Measurements from ENCODE around the gene CEP41. TPM values are rescaled to one million over a fixed set of nuclear protein-coding genes. Genes with fewer than 3 reads are reported as not detected.

The CEP41 gene
- total and polyA plus RNA-seq, 12 donors: 2.2 to 6.3 (median 4.7) TPM

- WGBS, 2 donors: 89 to 96% methylated on average over 10 of the region's 10 CpGs
- intact Hi-C loops (cut with DNase I): loop anchor here in 1 of 10 donors (10.0 kb wide), 1 partner anchor 62 kb away; no protein-coding TSS in a partner anchor
- ATAC-seq (no peak), DNase-seq (no peak)
- H3K27me3 ChIP-seq: no peaks in the 10 kb centered on the region
- peaks cover 0 to 3% (median 0%) of the 10 kb centered on the region in 9 donors for H3K4me1 ChIP-seq
- H3K9me3 ChIP-seq: peaks cover 0 to 24% (median 10%) of the 10 kb centered on the region in 11 donors
- no peak overlapping the region for H3K27ac ChIP-seq
- H3K36me3 ChIP-seq: no peaks in the 10 kb centered on the region
- no peak for TF ChIP-seq CTCF (IDR thresholded peaks at IDR 0.05)
- H3K4me3 ChIP-seq: no peak overlapping the region
These were observed 78.5 kb downstream of the CEP41 start for GRCh38 chr7:130362251-130362816.

- Histone ChIP-seq H3K4me1 (peaks cover 0 to 9% (median 4%) of the 10 kb centered on the region in 9 donors), H3K27ac (no peak overlapping the region), H3K27me3 (no peaks in the 10 kb centered on the region), H3K9me3 (peaks cover 0 to 24% (median 10%) of the 10 kb centered on the region in 11 donors), H3K4me3 (no peak overlapping the region), H3K36me3 (no peaks in the 10 kb centered on the region)
- intact Hi-C loops (cut with DNase I): loop anchor here in 1 of 10 donors (10.0 kb wide), 1 partner anchor 63 kb away; no protein-coding TSS in a partner anchor
- no peak for TF ChIP-seq CTCF (IDR thresholded peaks at IDR 0.05)
- WGBS, 2 donors: 92 to 95% methylated on average over 7 of the region's 7 CpGs
- DNase-seq (no peak), ATAC-seq (no peak)
These were observed 79.1 kb downstream of the CEP41 start for GRCh38 chr7:130361681-130362080.

DNA sequence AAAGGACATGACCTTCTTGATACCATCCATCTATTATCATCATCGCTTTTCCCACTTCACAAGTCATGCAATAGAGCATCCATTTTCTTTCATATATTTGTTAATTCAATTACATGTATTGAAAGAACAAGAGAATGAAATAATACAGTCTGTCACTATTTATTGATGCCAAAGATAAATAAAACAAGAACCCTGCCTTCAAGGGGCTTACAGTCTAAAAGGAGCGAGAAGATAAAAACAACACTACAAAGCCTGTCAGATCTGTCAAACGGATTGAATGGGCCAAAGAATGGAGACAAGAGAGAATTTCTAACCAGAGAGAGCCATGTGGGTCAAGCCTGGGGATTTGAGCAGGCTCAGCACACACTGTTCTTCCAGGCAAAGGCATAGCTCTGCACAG, 80.3 kb downstream of the CEP41 start:
- no peak overlapping the region for H3K27ac ChIP-seq
- intact Hi-C loops (cut with DNase I): loop anchor here in 1 of 10 donors (10.0 kb wide), 1 partner anchor 64 kb away; no protein-coding TSS in a partner anchor
- no peak for TF ChIP-seq CTCF (IDR thresholded peaks at IDR 0.05)
- H3K4me1 ChIP-seq: peaks cover 0 to 21% (median 13%) of the 10 kb centered on the region in 9 donors
- peaks cover 0 to 24% (median 10%) of the 10 kb centered on the region in 11 donors for H3K9me3 ChIP-seq
- WGBS, 2 donors: 92 to 93% methylated on average over 3 of the region's 3 CpGs
- H3K4me3 ChIP-seq: no peak overlapping the region
- DNase-seq: no peak
- ATAC-seq: no peak
- H3K27me3 ChIP-seq: no peaks in the 10 kb centered on the region
- H3K36me3 ChIP-seq: no peaks in the 10 kb centered on the region

DNA sequence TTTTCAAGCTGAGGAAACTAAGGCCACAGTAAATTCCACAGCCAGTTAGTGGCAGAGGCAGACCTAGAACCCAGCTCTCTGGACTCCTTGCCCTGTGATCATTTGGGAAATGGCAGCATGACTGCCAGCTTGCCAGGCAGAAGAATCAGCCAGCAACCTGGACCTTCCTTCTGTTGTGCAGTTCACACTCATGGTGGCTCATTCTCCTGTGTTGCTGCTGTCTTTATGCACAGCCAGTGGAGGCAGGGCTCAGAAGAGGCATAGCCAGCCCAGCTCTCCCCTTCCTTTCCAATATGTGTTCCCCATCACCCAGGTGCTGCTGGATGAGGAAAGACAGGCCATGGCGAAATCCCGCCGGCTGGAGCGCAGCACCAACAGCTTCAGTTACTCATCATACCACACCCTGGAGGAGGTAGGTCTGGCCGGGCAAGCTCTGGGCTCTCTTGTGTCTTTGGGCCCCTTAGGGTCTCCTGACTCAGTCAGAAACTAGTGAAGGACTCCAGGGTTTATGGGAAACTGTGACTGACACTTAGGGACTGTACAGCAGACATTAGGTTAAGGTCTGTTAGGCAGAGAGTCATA, 81.4 kb downstream of the CEP41 start:
- Histone ChIP-seq H3K4me3 (no peak overlapping the region), H3K27ac (no peak overlapping the region), H3K4me1 (peaks cover 0 to 22% (median 13%) of the 10 kb centered on the region in 9 donors), H3K27me3 (no peaks in the 10 kb centered on the region), H3K9me3 (peaks cover 0 to 24% (median 10%) of the 10 kb centered on the region in 11 donors), H3K36me3 (no peaks in the 10 kb centered on the region)
- ATAC-seq (no peak), DNase-seq (no peak)
- intact Hi-C loops (cut with DNase I): loop anchor here in 2 of 10 donors (10.0 kb wide), 2 partner anchors 75 to 85 kb away; no protein-coding TSS in a partner anchor
- WGBS, 2 donors: 96 to 97% methylated on average over 5 of the region's 5 CpGs
- no peak for TF ChIP-seq CTCF (IDR thresholded peaks at IDR 0.05)

Measured in heart right ventricle (tissue), 16 donors.